ENCODE measurements around the gene MAFF.

The MAFF gene

DNA sequence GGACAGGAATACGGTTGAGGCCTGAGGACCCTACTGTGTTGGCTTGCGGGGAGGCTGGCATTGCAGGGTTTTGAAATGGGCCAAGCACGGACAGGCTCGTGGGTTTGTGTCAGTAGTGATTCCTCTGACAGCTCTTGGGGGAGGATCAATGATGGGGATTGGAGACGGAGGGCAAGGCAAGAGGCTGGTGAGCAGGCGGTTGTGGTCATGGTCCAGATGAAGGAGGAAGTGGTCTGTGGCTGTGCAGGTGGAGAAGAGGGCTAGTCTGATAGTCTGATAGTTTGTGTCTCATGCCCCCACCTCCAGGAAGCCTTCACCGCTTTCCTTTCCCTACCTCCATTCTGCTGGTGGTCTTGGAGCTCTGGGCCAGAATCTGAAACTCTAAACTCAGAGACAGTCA lies 3.0 kb downstream of the MAFF start:
- DNase-seq (ENCODE audit: low spot score), result no peak

DNA sequence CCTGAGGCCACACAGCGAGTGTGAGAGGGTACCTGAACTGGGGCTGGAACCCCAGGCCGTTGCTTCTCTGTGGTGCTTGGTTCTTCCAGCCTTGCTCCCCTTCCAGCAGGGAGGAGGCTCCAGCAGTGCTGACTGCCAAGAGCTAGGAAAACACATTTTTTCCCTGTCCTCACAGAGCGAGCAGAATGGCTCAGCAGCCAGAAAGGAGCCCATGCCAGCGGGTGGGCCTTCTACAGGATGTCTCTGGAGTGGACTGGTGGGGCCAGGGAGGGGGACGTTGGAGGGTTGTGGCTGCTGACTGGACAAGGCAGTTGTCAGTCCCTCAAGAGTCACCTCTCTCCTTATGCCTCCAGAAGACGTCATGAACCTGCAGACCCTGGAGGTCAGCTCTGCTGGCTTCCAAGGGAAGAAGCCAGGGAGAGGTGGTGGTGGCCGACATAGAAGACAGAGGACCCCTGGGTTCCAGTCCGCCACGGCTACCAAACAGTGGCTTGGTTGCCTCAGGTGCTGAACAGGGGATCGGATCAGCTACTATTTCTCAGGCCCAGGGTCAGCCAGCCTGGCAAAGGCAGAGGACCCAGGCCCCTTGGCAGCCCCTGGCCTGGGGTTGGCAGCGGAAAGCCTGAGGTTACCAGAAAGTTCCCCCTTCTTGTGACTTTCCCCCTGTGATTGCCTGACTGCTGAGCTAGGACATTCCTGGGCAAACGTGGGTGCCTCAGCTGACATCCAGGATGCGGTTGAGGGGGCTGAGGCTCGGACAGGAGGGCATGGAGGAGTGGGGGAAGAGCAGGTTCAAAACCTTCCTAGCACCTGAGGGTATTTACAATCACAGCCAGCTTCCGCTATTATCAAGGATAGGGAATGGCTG lies 3.7 kb downstream of the MAFF start:
- DNase-seq (ENCODE audit: low spot score), result no peak

DNA sequence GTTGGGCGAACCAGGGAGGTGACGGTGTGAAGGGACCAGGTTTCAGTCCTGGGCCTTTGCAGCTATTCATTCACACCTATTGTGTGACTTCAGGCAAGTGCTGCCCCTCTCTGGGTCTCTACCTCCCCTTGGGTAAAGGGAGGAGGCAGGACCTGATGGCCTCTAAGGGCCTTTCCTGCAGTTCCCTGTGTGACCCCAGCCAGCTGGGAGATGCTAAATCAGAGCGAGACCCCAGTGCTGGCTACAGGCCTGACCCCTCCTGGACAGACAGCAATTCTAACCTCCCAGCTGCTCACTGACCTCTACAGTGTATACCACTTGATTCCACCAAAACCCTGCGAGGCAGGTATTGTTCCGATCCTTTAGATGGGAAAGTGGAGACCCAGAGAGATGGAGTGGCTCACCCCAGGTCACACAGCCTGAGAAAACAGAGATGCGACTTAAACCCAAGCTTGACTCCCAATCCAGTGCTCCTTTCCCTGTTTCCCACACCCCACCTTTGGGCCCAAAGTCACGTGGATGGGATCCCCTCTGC lies 6.2 kb downstream of the MAFF start:
- DNase-seq (ENCODE audit: low spot score), result no peak

DNA sequence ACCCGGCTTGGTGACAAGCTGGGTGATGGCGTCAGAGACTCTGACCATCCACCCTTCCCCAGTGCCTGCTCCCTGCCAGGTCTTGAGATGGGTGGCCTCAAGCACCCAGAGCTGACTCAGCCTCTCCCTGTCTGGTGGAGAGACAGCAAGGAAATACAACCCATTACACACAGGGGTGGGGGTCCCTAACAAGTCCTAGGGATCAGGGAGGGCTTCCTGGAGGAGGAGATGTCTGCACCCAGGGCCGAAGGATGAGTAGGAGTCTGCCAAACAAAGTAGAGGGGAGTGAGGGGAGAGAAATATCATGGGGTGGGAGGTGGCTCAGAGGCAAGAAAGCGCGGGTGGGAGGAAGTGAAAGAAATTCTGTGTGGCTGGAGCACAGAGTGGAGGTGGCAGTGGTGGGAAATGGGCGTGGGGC lies 6.8 kb downstream of the MAFF start:
- no peak for DNase-seq (ENCODE audit: low spot score)

DNA sequence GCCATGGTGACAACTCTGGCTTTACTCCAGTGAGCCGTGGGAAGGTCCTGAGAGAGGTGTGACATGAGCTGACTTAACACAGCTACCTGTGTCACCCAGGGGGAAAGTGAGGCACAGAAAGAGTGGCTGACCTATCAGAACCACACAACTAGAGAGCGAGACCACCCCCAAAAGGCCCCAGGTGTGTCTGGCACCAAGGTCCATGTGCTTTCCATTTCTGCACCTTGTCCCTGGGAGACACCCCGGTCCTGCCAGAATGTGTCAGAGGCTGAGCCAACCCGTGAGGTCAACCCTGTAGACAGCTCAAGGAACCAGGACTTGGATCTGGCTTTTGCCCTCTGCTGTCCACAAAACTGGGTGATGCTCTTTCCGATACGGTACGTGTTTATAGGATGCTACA lies 9.8 kb downstream of the MAFF start:
- no peak for DNase-seq (ENCODE audit: low spot score)

DNA sequence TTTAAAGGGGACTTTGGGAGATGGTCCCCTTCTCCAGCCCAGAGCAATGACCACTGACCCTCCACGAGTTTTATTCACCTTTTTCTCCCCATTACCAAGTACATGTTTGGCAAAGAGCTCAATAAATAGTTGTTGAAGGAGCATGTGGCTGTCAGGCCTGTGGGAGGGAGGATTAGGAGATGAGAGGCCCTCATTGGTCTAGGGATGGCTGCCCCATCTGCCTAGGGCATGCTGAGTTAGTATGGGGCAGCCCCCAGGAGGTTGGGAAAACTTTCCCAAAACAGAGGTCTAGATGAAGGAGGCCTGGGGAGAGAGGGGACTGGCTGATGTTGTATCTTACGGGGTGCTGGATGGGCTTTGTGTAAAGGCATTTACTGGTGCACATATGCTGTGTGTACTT lies 10.6 kb downstream of the MAFF start:
- no peak for DNase-seq (ENCODE audit: low spot score)

DNA sequence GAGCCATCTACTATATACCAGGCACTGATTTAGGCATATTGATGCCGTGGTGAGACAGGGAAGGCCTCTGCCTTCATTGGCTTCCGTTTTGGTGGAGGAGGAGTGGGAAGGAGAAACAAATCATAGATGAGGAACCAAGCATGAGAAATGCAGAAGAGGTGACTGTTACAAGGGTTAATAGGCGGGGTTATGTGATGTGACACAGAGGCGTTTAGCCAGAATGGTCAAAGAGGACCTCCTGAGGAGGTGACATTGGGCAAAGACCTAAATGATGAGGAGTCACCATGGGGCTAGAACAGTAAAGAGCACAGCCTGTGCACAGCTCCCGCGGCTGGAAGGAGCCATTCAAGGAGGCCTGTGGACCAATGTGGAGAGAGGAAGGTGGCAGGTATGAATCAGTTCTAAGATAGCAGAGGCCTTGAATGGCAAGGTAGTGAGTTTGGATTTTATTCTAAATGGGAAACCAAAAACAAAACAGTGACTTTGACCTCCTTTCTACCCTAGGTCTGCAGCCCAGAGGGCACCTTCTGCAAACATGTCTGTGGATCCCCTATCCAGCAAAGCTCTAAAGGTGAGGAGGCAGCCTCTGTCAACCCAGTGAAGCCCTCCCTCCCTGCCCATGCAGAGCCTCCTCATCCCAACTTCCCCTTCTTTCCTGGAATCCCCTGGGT lies 11.7 kb downstream of the MAFF start:
- no peak for DNase-seq (ENCODE audit: low spot score)

DNA sequence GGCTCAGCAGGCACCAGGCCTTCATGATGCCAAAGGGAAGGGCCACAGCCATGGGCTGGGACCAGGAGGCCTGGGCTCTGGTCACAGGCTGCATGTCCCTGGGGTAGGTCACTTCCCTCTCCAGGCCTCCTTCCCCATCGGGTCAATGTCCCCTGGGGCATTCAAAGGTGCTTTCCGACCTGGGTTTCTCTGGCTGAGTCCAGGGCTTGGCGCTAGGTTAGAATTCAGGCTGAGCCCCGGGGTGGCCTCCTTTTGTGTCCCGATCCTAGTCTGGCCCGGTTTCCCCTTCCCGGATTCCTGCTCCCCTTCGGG lies 12.2 kb downstream of the MAFF start:
- DNase-seq (ENCODE audit: low spot score), result no peak

DNA sequence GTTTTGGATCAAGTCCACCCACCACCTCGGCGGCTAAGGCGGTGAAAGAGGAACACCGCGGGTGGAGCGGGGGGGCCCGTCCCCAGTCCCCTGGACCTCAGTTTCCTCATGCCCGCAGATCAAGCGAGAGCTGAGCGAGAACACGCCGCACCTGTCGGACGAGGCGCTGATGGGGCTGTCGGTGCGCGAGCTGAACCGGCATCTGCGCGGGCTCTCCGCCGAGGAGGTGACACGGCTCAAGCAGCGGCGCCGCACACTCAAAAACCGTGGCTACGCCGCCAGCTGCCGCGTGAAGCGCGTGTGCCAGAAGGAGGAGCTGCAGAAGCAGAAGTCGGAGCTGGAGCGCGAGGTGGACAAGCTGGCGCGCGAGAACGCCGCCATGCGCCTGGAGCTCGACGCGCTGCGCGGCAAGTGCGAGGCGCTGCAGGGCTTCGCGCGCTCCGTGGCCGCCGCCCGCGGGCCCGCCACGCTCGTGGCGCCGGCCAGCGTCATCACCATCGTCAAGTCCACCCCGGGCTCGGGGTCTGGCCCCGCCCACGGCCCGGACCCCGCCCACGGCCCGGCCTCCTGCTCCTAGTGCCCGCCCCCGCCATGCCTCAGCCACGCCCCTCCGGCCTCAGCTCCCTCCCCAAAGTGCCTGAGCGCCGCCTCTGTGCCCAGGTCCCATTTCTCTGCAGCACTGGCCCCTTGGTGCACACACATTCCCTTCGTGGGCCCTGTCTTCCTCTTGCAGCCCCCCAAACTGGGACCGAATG lies 12.7 kb downstream of the MAFF start:
- DNase-seq (ENCODE audit: low spot score), result peak; percentile 90

DNA sequence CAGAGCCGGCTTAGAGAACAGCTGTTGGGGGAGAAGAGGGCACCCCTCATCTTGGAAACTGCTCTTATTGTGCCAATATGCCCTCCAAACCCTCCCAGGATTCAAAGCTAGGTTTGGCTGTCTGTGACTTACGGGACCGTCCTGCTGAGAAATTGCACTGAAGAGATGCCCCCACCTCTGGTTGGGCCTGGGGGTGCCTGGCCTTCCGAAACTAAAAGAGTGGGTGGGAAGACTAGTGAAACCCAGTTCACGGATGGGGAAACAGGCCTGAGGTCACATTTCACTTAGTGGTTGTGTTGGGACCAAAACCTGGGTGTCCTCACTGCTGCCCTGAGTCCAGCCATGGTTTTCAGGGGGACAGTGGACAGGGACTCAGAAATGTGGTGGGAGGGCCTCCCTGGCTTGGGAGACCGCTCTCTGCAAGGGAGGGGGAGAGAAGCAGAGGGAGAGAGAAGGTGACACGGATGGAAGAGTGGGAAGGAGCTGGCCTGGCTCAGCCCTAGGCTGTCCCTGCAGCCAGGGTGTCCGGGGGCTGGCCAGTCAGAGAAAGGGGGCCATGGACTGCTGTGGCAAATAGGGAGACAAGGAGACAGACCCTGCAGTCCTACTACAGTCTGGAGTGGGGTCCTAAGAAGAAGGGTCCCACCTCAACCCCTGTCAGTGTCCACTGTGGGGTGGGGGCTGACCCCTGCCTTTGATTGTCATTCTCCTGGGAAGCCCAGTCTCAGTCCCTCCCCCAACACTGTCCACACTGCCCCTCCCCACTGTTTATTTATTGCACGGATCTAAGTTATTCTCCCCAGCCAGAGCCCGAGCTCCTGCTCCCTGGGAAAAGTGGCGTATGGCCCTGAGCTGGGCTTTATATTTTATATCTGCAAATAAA lies 13.6 kb downstream of the MAFF start:
- DNase-seq (ENCODE audit: low spot score), result no peak

DNA sequence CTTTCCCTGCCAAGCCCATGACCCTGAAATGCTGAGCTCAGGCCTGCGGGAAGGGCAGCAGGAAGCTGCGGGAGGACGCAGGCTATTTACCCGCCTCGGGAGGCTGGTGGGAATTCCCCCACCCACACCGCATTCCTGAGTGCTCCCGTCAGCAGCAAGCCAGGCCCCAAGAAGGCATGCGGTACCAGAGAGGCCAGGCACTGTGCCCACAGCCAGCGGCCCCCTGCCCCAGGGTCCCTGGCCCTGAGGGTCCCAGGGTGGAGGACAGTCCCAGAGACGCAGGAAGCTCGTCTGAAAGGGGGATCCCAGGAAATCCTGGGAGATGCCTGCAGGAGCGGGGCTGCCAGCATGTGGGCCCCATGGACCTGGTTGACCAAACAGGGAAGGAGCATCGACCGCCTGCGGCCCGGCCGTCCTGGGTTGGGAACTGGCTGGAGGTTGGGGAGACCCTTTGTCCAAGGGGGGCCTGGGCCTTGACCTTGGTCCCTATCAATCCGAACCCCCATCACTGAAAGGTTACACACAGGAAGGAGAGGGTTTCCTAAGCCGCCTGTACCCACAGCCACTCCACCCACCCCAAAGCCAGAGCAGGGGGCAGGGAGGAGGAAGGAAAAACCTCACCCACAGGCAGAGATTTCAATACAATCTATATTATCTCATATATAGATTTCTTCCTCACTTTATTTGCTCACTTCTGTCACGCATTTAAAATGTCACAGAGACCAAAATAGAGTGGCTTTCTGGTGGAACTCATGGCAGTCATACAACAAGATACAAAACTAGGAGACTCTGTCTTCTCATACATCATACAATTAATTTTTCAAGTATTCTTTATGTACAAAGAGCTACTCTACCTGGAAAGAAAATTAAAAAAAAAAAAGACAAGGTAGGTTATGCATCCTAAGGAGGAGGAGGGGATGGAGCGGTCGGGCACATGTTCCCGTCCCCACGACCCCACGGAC lies 17.1 kb downstream of the MAFF start:
- DNase-seq (ENCODE audit: low spot score), result peak; percentile 75

DNA sequence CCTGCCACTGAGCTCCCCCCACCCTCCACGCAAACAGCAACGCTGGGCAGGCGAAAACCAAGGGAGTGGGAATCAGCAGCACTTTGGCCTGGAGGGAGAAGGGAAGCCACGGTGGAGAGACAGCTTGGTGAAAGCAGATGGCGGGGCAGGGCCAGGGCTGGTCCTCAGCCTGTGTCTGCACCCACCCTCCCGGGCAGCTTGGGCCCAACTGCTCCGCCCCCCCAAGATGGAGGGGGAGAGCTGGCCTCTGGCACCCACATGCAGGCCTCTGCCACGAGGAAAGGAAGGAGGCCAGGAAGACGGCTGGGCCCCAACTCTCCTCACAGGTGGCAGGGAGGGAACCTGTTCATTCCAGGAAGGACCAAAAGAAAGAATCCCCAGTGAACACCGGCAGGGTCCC lies 17.8 kb downstream of the MAFF start:
- DNase-seq (ENCODE audit: low spot score), result no peak

DNA sequence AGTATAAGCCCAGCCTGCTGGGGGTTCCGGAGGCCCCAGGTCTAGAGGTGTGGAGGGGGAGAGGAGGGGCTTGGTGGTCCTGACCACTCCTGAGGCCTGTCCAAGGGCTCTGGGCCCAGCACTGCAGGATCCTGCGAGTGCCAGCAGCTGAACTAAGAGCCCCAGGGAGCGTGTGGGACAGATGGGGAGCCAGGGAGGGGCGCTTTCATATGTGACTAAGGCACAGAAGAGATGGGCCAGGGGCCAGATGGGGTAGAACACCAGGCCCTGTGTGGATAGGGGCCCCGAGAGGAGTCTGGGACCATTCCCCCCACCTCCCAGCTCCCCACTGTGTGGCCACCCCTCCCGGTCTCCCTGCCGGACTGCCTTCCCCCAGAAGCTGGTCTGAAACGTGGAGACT lies 18.4 kb downstream of the MAFF start:
- DNase-seq (ENCODE audit: low spot score), result no peak

DNA sequence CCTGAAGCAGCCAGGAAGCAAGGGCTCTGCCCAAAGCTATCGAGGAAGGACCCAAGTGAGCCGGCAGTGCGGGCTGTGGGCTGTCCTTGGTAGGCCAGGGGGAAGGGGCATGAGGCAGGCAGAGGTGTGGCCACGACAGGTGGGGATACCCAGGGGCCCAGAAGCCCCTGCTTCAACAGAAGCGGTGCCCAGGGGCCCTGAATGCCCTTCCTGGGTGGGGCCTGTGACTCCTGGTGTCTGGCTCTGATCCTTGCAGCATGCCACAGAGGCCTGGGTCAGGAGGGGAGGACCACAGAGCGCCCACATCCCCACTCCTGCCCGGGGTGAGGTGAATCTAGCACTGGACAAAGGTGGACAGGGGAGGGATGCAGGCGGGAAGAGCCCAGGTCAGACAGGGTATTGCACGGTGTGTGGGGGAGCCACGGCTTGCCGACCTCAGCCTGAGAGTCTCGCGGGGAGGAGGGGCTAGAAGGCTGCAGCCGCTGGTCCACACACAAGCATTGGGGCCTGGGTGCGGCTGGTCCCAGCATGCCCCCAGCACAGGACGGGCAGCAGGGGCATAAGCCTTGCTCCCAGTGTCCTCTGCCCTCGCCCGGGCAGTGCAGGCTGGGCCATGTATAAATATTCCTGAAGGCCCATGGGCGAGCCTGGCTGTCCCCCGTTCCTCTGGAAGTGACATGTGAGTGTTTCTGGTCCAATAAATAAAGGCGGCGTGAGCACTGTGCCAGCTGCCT lies 19.0 kb downstream of the MAFF start:
- no peak for DNase-seq (ENCODE audit: low spot score)

DNA sequence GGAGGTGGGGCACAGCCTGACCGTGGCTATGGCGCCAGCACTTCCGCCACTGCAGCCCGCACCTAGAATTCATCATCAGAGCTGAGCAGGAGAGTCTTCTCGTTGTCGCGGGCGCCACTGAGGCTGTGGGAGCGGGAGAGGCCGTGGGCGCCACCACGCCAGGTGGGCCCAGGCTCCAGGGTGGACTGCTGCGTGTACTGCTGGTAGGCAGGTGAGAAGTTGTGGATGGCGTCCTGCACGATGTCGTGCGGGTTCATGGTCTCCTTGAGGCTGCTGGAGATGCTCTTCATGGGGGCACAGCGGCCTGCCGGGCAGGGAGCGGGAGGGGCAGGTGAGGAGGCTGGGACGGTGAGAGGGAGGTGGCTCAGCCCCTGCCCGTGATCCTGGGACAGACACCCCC lies 19.6 kb downstream of the MAFF start:
- DNase-seq (ENCODE audit: low spot score), result no peak

DNA sequence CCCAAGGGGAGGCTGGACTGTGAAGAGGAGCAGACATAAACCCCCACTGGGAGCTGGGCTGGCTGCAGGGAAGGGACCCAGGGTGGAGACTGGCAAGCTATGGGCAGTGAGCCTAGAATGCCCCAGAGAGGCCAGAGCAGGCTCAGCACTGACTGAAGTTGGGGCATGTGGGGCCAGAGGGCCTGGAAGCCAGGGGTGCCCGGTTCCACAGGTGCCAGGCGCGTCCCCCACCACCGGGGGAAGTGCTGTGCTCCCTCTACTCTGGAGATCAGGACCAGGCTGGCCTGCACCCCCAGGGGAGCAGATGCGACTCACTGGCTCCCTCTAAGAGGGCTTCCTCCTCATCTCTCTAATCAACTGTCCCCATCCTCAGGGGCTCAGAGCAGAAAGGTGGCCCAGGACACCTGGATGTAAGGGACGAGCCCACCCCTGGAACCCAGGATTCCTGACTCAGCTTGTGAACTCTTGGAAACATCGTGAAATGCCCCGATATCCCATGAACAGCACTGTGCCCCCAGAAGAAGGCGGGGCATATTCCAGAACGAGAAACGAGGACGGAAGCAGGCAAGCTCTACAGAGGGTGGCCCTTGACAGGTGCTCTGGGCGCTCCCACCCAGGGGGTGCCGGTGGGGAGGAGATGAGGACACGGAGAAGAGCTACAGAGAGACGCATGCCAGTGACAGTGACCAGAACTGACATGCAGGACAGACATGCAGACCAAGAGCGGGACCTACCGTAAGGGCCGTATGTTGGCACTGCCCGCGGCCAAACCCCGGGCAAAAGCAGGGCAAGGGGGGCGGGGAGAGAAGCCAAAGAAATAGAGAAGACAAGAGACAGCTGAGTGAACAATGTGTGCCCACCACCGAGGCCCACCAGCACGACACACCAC lies 20.4 kb downstream of the MAFF start:
- no peak for DNase-seq (ENCODE audit: low spot score)

DNA sequence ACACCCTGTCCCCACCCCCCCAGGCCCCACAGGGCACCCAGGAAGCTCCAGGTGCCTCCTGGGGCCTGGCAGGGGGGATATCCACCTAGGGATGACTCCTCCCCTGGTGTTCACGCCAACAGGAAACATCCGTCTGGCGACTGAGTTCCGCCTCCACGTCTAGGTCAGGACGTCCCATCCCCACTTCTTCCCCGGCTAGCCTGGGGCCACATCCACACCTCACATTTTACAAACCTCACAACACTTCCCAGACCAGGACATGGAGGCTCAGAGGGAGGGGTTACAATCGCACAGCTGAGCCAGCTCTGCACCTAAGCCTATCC lies 21.0 kb downstream of the MAFF start:
- no peak for DNase-seq (ENCODE audit: low spot score)

DNA sequence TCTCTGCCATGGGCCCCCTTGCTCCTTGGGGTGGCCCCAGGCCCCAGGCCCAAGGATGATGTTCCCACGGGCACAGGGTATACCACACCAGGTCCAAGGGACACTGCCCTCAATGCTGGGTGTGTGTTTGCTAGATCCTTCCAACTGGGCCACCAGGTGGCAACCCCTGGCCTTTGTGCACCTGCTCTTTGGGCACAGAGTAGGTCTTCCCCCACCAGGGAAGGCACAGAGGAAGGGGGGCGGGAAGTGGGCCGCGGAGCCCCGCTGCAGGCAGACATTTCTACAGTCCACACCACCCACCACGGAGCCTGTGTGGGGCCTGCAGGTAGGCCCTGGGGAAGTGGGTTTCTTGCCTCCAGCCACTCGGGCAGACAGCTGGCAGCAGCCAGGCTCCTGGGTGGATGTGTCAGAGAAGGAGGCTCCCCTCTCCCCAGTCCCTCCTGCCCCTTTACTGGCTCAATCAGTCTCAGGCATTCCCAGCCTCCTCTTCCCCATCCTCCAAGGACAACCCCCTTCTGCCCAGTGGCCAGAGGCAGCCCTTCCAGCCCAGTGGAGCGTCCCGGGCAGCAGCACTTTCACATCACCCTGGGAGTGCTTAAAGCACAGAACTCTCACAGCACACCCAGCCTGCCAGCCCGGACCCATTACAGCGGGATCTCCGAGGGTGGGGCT lies 21.6 kb downstream of the MAFF start:
- DNase-seq (ENCODE audit: low spot score), result no peak
